Esophagus squamous epithelium (tissue), 5 donors: ENCODE measurements around the gene GLRA1. TPM values are rescaled to one million over a fixed set of nuclear protein-coding genes. Genes with fewer than 3 reads are reported as not detected.
A peak's percentile ranks its signal among the peaks of the same experiment; 100 is the strongest.

Experiments
- DNase-seq: peaks from one replicate; lab custom pipeline; 2025; lab: John Stamatoyannopoulos, UW
- H3K27ac ChIP-seq, 4 donors: fragments of 200-600 bp; sonication (generic); one replicate each; pipeline ENCODE4 v1.5.1; 2016 to 2019; ENCODE audit warnings: mild to moderate bottlenecking in 1 of 4
- H3K27me3 ChIP-seq, 4 donors: fragments of 200-600 bp; sonication (generic); 1 replicate in 3 of 4; 2 replicates in 1 of 4; pipeline versions ENCODE4 v1.5.1 to v1.6.0; 2017 to 2021; ENCODE audit warnings: antibody characterized with exemption in 1 of 4
- H3K36me3 ChIP-seq, 3 donors: fragments of 200-600 bp; sonication (generic); one replicate each; pipeline ENCODE4 v1.5.1; 2016 to 2019
- H3K4me1 ChIP-seq, 3 donors: fragments of 200-600 bp; sonication (generic); one replicate each; pipeline ENCODE4 v1.5.1; 2017 to 2019
- H3K4me3 ChIP-seq, 4 donors: fragments of 200-600 bp; sonication (generic); 1 replicate in 3 of 4; 2 replicates in 1 of 4; pipeline ENCODE4 v1.5.1; 2016 to 2019; ENCODE audit warnings: mild to moderate bottlenecking in 2 of 4, moderate library complexity in 1 of 4
- H3K9me3 ChIP-seq, 3 donors: fragments of 200-600 bp; sonication (generic); one replicate each; pipeline ENCODE4 v1.5.1; 2016 to 2019
- POLR2A ChIP-seq, 4 donors: fragments of 450-650 bp; IDR thresholded peaks; one replicate each; pipeline ENCODE4 v1.6.1; 2017; ENCODE audit warnings: antibody characterized with exemption in 4 of 4, mild to moderate bottlenecking in 4 of 4, moderate library complexity in 3 of 4
- WGBS, 2 donors: methylation state at CpG; one replicate each; pipeline ENCODE4 v1.1.5; 2018; 5-methylcytosine and 5-hydroxymethylcytosine counted together
- intact Hi-C: fragments of 100-400 bp; cut with DNase I; formaldehyde crosslinking; loops from one replicate; pipeline ENCODE4 v1.15.0; 2022
- total RNA-seq, 4 donors: library from RNA; depleted of rRNA; stranded (reverse); fragments of >200 nt; gene quantifications; one replicate each; pipeline ENCODE4 v1.1.0, GENCODE V29; 2016
- TF ChIP-seq, protein P1 (sequence below), 6 experiments: fragments of 450-650 bp in 4 of 6; fragments of 200-600 bp in 2 of 6; sonication (generic) in 2 of 6; IDR thresholded peaks; one replicate each; pipeline ENCODE4 v1.5.1; 2016 to 2019; ENCODE audit warnings: antibody characterized with exemption in 6 of 6, mild to moderate bottlenecking in 4 of 6, moderate library complexity in 4 of 6
- donor health status: DM: yes; HTN: yes; CAD: no.

The GLRA1 gene
- total RNA-seq, 4 donors from 2014 or later, result not detected

DNA sequence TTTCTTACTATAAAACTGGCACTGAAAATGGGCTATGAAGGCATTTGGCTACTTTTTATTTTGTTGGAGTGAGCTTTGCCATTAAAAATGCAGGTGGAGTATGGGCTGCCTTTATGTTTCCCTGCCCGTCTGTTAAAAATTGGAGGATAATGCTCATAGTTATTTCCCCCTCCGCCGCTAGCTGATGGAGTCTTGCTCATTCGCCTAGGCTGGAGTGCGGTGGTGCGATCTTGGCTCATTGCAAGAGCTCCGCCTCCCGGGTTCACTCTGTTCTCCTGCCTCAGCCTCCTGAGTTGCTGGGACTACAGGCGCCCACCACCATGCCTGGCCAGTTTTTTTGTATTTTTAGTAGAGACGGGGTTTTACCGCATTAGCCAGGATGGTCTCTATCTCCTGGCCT, 144.3 kb downstream of the GLRA1 start:
- no peak for DNase-seq
- no peak overlapping the region for H3K27ac ChIP-seq
- no peak overlapping the region for H3K4me3 ChIP-seq
- H3K4me1 ChIP-seq, result peaks cover 4 to 100% (median 35%) of the 10 kb centered on the region in 3 donors
- TF ChIP-seq, protein P1, sequence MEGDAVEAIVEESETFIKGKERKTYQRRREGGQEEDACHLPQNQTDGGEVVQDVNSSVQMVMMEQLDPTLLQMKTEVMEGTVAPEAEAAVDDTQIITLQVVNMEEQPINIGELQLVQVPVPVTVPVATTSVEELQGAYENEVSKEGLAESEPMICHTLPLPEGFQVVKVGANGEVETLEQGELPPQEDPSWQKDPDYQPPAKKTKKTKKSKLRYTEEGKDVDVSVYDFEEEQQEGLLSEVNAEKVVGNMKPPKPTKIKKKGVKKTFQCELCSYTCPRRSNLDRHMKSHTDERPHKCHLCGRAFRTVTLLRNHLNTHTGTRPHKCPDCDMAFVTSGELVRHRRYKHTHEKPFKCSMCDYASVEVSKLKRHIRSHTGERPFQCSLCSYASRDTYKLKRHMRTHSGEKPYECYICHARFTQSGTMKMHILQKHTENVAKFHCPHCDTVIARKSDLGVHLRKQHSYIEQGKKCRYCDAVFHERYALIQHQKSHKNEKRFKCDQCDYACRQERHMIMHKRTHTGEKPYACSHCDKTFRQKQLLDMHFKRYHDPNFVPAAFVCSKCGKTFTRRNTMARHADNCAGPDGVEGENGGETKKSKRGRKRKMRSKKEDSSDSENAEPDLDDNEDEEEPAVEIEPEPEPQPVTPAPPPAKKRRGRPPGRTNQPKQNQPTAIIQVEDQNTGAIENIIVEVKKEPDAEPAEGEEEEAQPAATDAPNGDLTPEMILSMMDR (IDR thresholded peaks at IDR 0.05), result no peak
- WGBS, 2 donors, result 86 to 94% methylated on average over 11 of the region's 11 CpGs
- intact Hi-C loops, result no loop called here
- H3K27me3 ChIP-seq, result no peaks in the 10 kb centered on the region
- H3K9me3 ChIP-seq, result no peaks in the 10 kb centered on the region
- peaks cover 0 to 22% (median 0%) of the 10 kb centered on the region in 3 donors for H3K36me3 ChIP-seq

DNA sequence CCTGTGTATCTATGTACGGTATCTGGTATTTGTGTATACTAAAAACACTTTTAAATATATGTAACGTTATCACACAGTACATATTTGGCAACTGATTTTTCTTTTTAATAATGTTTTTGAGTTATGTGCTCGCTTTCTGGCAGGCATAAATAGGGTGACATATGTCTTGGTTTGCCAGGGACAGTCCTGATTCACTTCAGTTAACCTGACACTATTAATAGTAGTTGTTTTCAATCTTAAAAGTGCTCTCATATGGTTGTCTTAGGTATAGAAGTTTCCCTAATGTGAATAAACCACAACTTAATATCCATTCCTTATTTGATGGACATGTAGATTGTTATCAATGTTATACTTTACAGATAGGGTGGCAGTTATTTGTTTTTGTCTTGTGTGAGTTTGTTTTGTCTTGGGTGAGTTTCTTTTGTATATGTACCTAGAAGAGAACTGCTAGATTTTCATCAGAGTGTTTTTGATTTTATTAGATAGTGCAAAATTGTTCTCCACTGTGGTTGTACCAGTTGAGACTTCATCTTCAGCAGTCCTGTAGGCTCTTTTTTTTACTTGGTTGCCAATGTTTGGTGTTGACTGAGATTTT, 145.0 kb downstream of the GLRA1 start:
- 68 to 70% methylated on average over 3 of the region's 3 CpGs for WGBS, 2 donors
- H3K27ac ChIP-seq, result no peak overlapping the region
- TF ChIP-seq, protein P1 (IDR thresholded peaks at IDR 0.05), result no peak
- no peak for TF ChIP-seq POLR2A (IDR thresholded peaks at IDR 0.05)
- DNase-seq, result no peak
- H3K4me1 ChIP-seq, result peaks cover 4 to 100% (median 41%) of the 10 kb centered on the region in 3 donors
- no peaks in the 10 kb centered on the region for H3K27me3 ChIP-seq
- H3K36me3 ChIP-seq, result peaks cover 0 to 22% (median 0%) of the 10 kb centered on the region in 3 donors
- intact Hi-C loops, result no loop called here
- H3K4me3 ChIP-seq, result no peak overlapping the region
- no peaks in the 10 kb centered on the region for H3K9me3 ChIP-seq

DNA sequence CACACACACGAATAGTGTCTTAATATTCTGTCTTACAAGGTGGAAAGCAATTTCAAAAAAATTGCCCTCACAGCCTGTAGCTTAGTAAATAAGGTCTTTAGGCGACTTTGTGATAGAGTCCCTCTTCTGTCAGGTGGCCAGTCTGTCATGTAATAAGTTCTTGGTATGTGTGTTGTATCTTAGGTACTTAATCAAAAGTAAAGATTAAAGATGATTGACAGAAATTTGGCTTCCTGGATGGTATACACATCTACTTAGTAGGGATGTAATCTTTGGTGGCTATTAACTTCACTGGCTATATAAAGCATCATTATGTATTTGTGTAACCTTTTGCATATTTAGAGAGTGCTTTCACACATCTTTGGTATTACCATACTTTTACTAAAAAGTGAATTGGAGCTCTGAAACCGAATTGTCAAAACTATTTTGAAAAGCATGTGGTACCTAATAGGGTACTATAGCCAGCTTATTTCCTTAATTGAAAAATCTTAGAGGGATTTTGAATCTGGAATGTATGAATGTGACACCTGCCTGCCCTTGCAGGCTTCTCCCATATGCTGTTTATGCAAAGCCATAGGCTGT, 149.5 kb downstream of the GLRA1 start:
- Histone ChIP-seq H3K4me1 (peaks cover 4 to 84% (median 31%) of the 10 kb centered on the region in 3 donors), H3K27ac (peak overlapping the region in 2 of 4 donors; percentile 15 to 26), H3K36me3 (peaks cover 0 to 22% (median 0%) of the 10 kb centered on the region in 3 donors), H3K4me3 (peak overlapping the region in 1 of 4 donors; percentile 21), H3K9me3 (no peaks in the 10 kb centered on the region), H3K27me3 (no peaks in the 10 kb centered on the region)
- TF ChIP-seq, protein P1 (IDR thresholded peaks at IDR 0.05), result no peak
- no peak for TF ChIP-seq POLR2A (IDR thresholded peaks at IDR 0.05)
- no peak for DNase-seq
- intact Hi-C loops, result no loop called here
- 19 to 30% methylated on average over 3 of the region's 3 CpGs for WGBS, 2 donors

DNA sequence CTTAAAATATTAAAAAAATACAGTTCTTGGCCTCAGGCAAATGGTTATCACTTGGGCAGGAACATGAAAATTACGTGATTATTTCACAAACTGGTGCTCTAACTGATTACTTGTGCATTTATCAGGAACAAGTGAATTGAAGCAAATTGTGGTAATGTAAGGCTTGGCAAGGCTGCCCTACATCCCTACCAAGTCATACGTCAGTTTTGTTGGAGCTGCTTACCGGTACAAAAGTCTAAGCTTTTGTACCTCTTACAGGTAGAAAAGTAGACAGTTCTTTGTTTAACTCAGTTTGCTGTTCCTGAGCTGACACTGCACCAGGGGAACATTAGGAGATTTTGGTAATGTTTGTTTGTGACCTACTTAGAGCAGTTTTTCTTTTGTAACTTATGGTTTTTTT, 150.7 kb downstream of the GLRA1 start:
- TF ChIP-seq POLR2A (IDR thresholded peaks at IDR 0.05), result no peak
- TF ChIP-seq, protein P1 (IDR thresholded peaks at IDR 0.05), result no peak
- no peaks in the 10 kb centered on the region for H3K9me3 ChIP-seq
- WGBS, 2 donors, result 0 to 4% methylated on average over 3 of the region's 3 CpGs
- intact Hi-C loops, result no loop called here
- peaks cover 4 to 79% (median 32%) of the 10 kb centered on the region in 3 donors for H3K4me1 ChIP-seq
- H3K27ac ChIP-seq, result peak overlapping the region in 3 of 4 donors; percentile 49 to 94 (median 92)
- no peak for DNase-seq
- H3K4me3 ChIP-seq, result peak overlapping the region; percentile 82 to 90 (median 89)
- peaks cover 0 to 18% (median 0%) of the 10 kb centered on the region in 3 donors for H3K36me3 ChIP-seq
- H3K27me3 ChIP-seq, result no peaks in the 10 kb centered on the region

DNA sequence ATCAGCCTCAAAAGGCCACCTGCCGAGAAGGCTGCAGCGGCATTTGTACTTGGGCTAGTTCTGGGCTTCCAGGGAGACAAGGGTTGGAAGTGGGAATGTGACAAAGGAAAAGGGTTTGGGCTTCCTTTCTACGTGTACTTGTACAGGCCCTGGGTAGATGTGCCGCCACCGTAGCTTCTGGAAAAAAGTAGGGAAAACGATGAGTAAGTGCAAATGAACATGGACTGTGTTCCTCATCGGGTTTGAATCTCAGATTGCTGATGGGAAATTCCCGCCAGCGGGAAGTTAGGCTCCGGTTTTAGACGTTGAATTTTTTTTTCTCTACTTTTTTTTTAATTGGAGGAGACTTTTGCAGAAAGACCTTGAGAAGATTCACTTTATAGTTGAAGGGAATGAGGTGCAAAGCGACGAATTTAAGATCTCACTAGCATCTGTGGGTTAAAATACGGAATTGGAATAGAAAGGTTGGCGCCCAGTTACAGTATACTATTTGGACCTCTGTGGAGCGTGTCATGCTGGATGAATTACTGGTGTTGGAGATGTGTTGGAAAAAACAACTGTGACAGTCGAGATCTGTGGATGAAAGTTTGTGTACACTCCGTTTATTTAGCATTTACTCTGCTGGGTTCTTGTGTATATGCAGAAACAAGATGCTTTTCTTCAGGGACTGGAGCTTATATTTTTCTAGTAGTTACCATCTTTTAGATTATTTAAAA, 151.6 kb downstream of the GLRA1 start:
- Histone ChIP-seq H3K9me3 (no peaks in the 10 kb centered on the region), H3K36me3 (peaks cover 0 to 9% (median 0%) of the 10 kb centered on the region in 3 donors), H3K27me3 (no peaks in the 10 kb centered on the region), H3K4me1 (peaks cover 0 to 70% (median 27%) of the 10 kb centered on the region in 3 donors), H3K27ac (peak overlapping the region; percentile 92 to 96 (median 94)), H3K4me3 (peak overlapping the region; percentile 82 to 90 (median 89))
- intact Hi-C loops, result no loop called here
- DNase-seq, result no peak
- no peak for TF ChIP-seq POLR2A (IDR thresholded peaks at IDR 0.05)
- TF ChIP-seq, protein P1 (IDR thresholded peaks at IDR 0.05), result no peak
- 0 to 1% methylated on average over 16 to 18 of the region's 18 CpGs for WGBS, 2 donors
